Prostate gland (tissue), 2 donors: ENCODE measurements around the gene ASPDH. TPM values are rescaled to one million over a fixed set of nuclear protein-coding genes. Genes with fewer than 3 reads are reported as not detected.
"Not testable (repeated sequence)": the region's sequence is repeated elsewhere in the genome, so short reads cannot be mapped to it uniquely, and the experiment has no call there.

Source experiments
- DNase-seq: peaks from one replicate; pipeline ENCODE4 v3.0.0-alpha.2; 2019; ENCODE audit warnings: low spot score
- H3K27ac ChIP-seq, 2 donors: fragments of 200-600 bp; sonication (generic); 2 replicates each; pipeline ENCODE4 v1.5.1; 2017 to 2019
- H3K27me3 ChIP-seq: fragments of 200-600 bp; sonication (generic); replicated peaks from 2 replicates; pipeline ENCODE4 v1.5.1; 2019; ENCODE audit not compliant: insufficient read depth
- H3K36me3 ChIP-seq, 2 donors: fragments of 200-600 bp; sonication (generic); 1 replicate in 1 of 2; 2 replicates in 1 of 2; pipeline versions ENCODE4 v1.5.1 to v1.8.1; 2017 to 2019
- H3K4me1 ChIP-seq: fragments of 200-600 bp; sonication (generic); replicated peaks from 2 replicates; pipeline ENCODE4 v1.5.1; 2019
- H3K4me3 ChIP-seq, 2 donors: fragments of 200-600 bp; sonication (generic); 2 replicates each; pipeline ENCODE4 v1.5.1; 2017 to 2019
- H3K9me3 ChIP-seq: fragments of 200-600 bp; sonication (generic); 2 replicates; pipeline ENCODE4 v1.5.1; 2017
- CTCF ChIP-seq, 4 experiments: fragments of 200-600 bp in 2 of 4; fragments of 450-650 bp in 2 of 4; sonication (generic) in 2 of 4; IDR thresholded peaks; 1 replicate in 3 of 4; 2 replicates in 1 of 4; pipeline ENCODE4 v1.5.1; 2016 to 2019; ENCODE audit warnings: antibody characterized with exemption in 4 of 4, mild to moderate bottlenecking in 2 of 4, moderate library complexity in 2 of 4
- POLR2A ChIP-seq: fragments of 450-650 bp; IDR thresholded peaks from one replicate; pipeline ENCODE4 v1.6.1; 2016; ENCODE audit warnings: antibody characterized with exemption, mild to moderate bottlenecking
- POLR2AphosphoS5 ChIP-seq: sonication (generic); formaldehyde crosslinking; IDR thresholded peaks from one replicate; pipeline ENCODE4 v1.6.1; 2017; ENCODE audit warnings: antibody characterized with exemption
- WGBS: methylation state at CpG from one replicate; pipeline ENCODE4 v1.1.5; 2018; 5-methylcytosine and 5-hydroxymethylcytosine counted together
- intact Hi-C: fragments of 100-400 bp; cut with DNase I; formaldehyde crosslinking; loops from one replicate; pipeline ENCODE4 v1.14.2; 2022
- total RNA-seq, 2 donors: library from RNA; depleted of rRNA; stranded (reverse); fragments of >200 nt; gene quantifications; one replicate each; pipeline ENCODE4 v1.1.0, GENCODE V29; 2016

Gene ASPDH
- total RNA-seq, 2 donors from 2014 or later: not detected

- H3K27ac ChIP-seq: no peak overlapping the region
- peaks cover 4% of the 10 kb centered on the region for H3K4me1 ChIP-seq
- DNase-seq: no peak
- no peak for TF ChIP-seq CTCF (IDR thresholded peaks at IDR 0.05)
- TF ChIP-seq POLR2A: no peak
- no peak for TF ChIP-seq POLR2AphosphoS5
- no peaks in the 10 kb centered on the region for H3K9me3 ChIP-seq
- intact Hi-C loops: no loop called here
- peaks cover 0 to 7% of the 10 kb centered on the region in 2 donors for H3K36me3 ChIP-seq
- WGBS: 78% methylated on average over 12 of the region's 12 CpGs
- H3K27me3 ChIP-seq: no peaks in the 10 kb centered on the region
- H3K4me3 ChIP-seq: no peak overlapping the region
Measured at GRCh38 chr19:50475101-50475568, 38.6 kb downstream of the ASPDH start.

GRCh38 chr19:50473336-50473735 lies 40.4 kb downstream of the ASPDH start:
- H3K27me3 ChIP-seq, H3K9me3 ChIP-seq, H3K27ac ChIP-seq, H3K4me3 ChIP-seq, H3K36me3 ChIP-seq, H3K4me1 ChIP-seq, intact Hi-C loops, DNase-seq: not testable (repeated sequence)
- WGBS: 80% methylated on average over 3 of the region's 3 CpGs

GRCh38 chr19:50468818-50469217 lies 44.9 kb downstream of the ASPDH start:
- no peaks in the 10 kb centered on the region for H3K27me3 ChIP-seq
- intact Hi-C loops: no loop called here
- DNase-seq: no peak
- H3K36me3 ChIP-seq: no peaks in the 10 kb centered on the region
- 90% methylated on average over 6 of the region's 6 CpGs for WGBS
- H3K4me1 ChIP-seq: no peaks in the 10 kb centered on the region
- no peak overlapping the region for H3K27ac ChIP-seq
- H3K4me3 ChIP-seq: no peak overlapping the region
- H3K9me3 ChIP-seq: no peaks in the 10 kb centered on the region
- TF ChIP-seq POLR2A (no peak), POLR2AphosphoS5 (no peak), CTCF (IDR thresholded peaks at IDR 0.05) (no peak)

GRCh38 chr19:50467566-50467965 lies 46.1 kb downstream of the ASPDH start:
- TF ChIP-seq POLR2AphosphoS5 (no peak), POLR2A (no peak), CTCF (IDR thresholded peaks at IDR 0.05) (no peak)
- Histone ChIP-seq H3K27ac (no peak overlapping the region), H3K4me3 (no peak overlapping the region), H3K36me3 (no peaks in the 10 kb centered on the region), H3K27me3 (no peaks in the 10 kb centered on the region), H3K4me1 (no peaks in the 10 kb centered on the region), H3K9me3 (no peaks in the 10 kb centered on the region)
- intact Hi-C loops: no loop called here
- 78% methylated on average over 18 of the region's 18 CpGs for WGBS
- no peak for DNase-seq

- WGBS: 82% methylated on average over 11 of the region's 11 CpGs
- intact Hi-C loops: no loop called here
- H3K9me3 ChIP-seq: no peaks in the 10 kb centered on the region
- TF ChIP-seq CTCF (IDR thresholded peaks at IDR 0.05) (no peak), POLR2AphosphoS5 (no peak), POLR2A (no peak)
- no peak for DNase-seq
- H3K27ac ChIP-seq: no peak overlapping the region
- H3K36me3 ChIP-seq: no peaks in the 10 kb centered on the region
- no peak overlapping the region for H3K4me3 ChIP-seq
- no peaks in the 10 kb centered on the region for H3K4me1 ChIP-seq
- H3K27me3 ChIP-seq: no peaks in the 10 kb centered on the region
Measured at GRCh38 chr19:50466706-50467039, 47.0 kb downstream of the ASPDH start.
